Loucy (cell line): ENCODE data around the gene ZNF592.

Source experiments
- CTCF ChIP-seq: fragments of 200-600 bp; sonication (generic); conservative IDR thresholded peaks from 2 replicates; pipeline ENCODE4 v1.5.1; 2014; ENCODE audit warnings: mild to moderate bottlenecking, antibody characterized with exemption, low read length
- EZH2phosphoT487 ChIP-seq: fragments of 200-600 bp; IDR thresholded peaks from 2 replicates; pipeline ENCODE4 v1.6.1; 2018; ENCODE audit warnings: antibody characterized with exemption, mild to moderate bottlenecking, moderate library complexity, borderline replicate concordance

DNA sequence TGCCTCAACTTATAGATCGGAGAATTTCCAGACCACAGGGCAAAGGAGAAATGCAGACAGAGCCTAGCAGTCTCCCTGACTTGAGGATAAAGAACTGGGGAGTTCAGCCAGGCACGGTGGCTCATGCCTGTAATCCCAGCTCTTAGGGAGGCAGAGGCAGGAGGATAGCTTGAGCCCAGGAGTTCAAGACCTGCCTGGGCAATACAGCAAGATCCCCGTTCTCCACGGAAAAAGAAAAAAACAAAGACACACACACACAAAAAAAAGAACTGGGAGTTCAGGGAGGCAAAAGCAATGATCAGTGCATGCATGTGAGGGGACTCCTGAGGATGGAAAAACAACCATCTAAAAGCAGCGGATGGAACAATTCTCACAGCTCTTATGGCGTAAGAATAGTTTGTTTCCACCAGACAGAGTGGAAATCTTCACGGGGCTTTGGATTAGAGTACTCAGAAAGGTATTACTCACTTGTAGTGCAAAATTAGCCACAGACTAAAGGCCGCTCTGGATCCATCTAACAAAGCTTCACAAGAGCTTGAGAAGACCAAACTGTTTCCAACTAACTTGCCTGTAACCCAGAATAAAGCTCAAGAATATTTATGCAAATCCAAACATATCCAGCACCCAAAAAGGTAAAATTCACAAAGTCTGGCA is 48.7 kb upstream of the ZNF592 start:
- TF ChIP-seq CTCF, result no peak
- no peak for TF ChIP-seq EZH2phosphoT487
